ENCODE measurements around the gene PARM1.

PARM1 gene

DNA sequence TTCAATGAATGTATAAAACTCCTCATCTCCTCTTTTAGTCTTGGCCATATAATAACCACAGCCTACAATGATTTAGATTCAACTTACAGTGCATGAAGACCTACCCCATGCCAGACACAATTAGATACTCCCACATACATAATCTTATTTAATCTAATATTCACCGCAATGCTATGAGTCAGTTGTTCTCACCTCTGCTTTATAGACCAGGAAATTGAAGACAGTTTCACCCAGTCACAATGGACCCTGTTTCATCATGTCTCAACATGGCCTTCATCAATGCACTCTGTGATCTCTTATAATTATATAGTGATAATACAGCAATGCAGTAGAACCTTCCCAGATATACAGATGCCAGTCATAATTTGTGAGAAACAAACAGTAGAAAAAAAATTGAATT, 148.6 kb downstream of the PARM1 start:
- ChIA-PET CTCF (no interaction called here), POLR2A (no interaction called here)
- Histone ChIP-seq H3K27ac (ENCODE audit: extremely low read depth, low read depth, low read length) (no peak overlapping the region), H3K4me1 (ENCODE audit: control insufficient read depth, insufficient read depth, low read length) (no peaks in the 10 kb centered on the region), H3K9me3 (ENCODE audit: control insufficient read depth, insufficient read depth, low read depth, low read length) (no peaks in the 10 kb centered on the region), H3K36me3 (ENCODE audit: control insufficient read depth in 2 of 2, insufficient read depth in 1 of 2, low read length in 2 of 2) (peaks cover 0 to 12% of the 10 kb centered on the region in 2 experiments; a peak in 1 of 3 replicates), H3K4me3 (ENCODE audit: low read depth, low read length) (no peak overlapping the region)
- TF ChIP-seq ZNF624 (tag by site-specific recombination; IDR thresholded peaks at IDR 0.05) = no peak
- TF ChIP-seq IKZF3 (tag by site-specific recombination; IDR thresholded peaks at IDR 0.05) = no peak
- TF ChIP-seq BCL11B (tag by site-specific recombination; IDR thresholded peaks at IDR 0.05; ENCODE audit: low read depth) = no peak
- no peak for TF ChIP-seq KLF10 (tag by site-specific recombination; IDR thresholded peaks at IDR 0.05)
- TF ChIP-seq YY2 (tag by site-specific recombination; IDR thresholded peaks at IDR 0.05) = no peak
- TF ChIP-seq, protein P1, sequence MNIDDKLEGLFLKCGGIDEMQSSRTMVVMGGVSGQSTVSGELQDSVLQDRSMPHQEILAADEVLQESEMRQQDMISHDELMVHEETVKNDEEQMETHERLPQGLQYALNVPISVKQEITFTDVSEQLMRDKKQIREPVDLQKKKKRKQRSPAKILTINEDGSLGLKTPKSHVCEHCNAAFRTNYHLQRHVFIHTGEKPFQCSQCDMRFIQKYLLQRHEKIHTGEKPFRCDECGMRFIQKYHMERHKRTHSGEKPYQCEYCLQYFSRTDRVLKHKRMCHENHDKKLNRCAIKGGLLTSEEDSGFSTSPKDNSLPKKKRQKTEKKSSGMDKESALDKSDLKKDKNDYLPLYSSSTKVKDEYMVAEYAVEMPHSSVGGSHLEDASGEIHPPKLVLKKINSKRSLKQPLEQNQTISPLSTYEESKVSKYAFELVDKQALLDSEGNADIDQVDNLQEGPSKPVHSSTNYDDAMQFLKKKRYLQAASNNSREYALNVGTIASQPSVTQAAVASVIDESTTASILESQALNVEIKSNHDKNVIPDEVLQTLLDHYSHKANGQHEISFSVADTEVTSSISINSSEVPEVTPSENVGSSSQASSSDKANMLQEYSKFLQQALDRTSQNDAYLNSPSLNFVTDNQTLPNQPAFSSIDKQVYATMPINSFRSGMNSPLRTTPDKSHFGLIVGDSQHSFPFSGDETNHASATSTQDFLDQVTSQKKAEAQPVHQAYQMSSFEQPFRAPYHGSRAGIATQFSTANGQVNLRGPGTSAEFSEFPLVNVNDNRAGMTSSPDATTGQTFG (tag by site-specific recombination; IDR thresholded peaks at IDR 0.05; ENCODE audit: borderline replicate concordance) = no peak
- TF ChIP-seq, protein P2, sequence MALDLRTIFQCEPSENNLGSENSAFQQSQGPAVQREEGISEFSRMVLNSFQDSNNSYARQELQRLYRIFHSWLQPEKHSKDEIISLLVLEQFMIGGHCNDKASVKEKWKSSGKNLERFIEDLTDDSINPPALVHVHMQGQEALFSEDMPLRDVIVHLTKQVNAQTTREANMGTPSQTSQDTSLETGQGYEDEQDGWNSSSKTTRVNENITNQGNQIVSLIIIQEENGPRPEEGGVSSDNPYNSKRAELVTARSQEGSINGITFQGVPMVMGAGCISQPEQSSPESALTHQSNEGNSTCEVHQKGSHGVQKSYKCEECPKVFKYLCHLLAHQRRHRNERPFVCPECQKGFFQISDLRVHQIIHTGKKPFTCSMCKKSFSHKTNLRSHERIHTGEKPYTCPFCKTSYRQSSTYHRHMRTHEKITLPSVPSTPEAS (tag by site-specific recombination; IDR thresholded peaks at IDR 0.05) = no peak
- no peak for TF ChIP-seq ZNF23 (tag by site-specific recombination; IDR thresholded peaks at IDR 0.05; ENCODE audit: borderline replicate concordance)
- TF ChIP-seq, protein P3, sequence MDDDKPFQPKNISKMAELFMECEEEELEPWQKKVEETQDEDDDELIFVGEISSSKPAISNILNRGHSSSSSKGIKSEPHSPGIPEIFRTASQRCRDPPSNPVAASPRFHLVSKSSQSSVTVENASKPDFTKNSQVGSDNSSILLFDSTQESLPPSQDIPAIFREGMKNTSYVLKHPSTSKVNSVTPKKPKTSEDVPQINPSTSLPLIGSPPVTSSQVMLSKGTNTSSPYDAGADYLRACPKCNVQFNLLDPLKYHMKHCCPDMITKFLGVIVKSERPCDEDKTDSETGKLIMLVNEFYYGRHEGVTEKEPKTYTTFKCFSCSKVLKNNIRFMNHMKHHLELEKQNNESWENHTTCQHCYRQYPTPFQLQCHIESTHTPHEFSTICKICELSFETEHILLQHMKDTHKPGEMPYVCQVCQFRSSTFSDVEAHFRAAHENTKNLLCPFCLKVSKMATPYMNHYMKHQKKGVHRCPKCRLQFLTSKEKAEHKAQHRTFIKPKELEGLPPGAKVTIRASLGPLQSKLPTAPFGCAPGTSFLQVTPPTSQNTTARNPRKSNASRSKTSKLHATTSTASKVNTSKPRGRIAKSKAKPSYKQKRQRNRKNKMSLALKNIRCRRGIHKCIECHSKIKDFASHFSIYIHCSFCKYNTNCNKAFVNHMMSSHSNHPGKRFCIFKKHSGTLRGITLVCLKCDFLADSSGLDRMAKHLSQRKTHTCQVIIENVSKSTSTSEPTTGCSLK (tag by site-specific recombination; IDR thresholded peaks at IDR 0.05) = no peak
- no peak for TF ChIP-seq ZNF223 (tag by site-specific recombination; IDR thresholded peaks at IDR 0.05)

DNA sequence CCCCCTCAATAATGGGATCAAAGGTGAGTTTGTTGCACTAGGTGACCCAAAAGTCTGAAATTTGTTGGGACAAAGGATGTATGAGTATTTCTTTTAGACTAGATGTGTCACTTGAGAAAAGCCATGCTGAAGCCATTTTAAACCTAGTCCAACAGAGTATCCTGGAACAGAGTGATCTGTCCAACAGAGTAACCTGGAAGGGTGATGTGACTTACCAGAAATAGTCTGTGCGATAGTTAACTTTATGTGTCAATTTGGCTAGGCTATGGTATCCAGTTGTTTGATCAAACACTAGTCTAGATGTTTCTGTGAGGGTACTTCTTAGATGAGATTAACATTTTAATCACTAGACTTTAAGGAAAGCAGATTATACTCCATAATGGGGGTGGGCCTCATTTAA, 154.5 kb downstream of the PARM1 start:
- H3K9me3 ChIP-seq (ENCODE audit: control insufficient read depth, insufficient read depth, low read depth, low read length) = no peaks in the 10 kb centered on the region
- no peaks in the 10 kb centered on the region for H3K4me1 ChIP-seq (ENCODE audit: control insufficient read depth, insufficient read depth, low read length)
- no peak overlapping the region for H3K27ac ChIP-seq (ENCODE audit: extremely low read depth, low read depth, low read length)
- TF ChIP-seq ZSCAN30 (tag by site-specific recombination; IDR thresholded peaks at IDR 0.05) (no peak), ZNF555 (tag by site-specific recombination; conservative IDR thresholded peaks at IDR 0.05) (no peak), ZNF350 (tag by site-specific recombination; IDR thresholded peaks at IDR 0.05) (no peak), ZNF423 (tag by site-specific recombination; IDR thresholded peaks at IDR 0.05) (no peak), ZNF560 (tag by site-specific recombination; IDR thresholded peaks at IDR 0.05; ENCODE audit: borderline replicate concordance) (no peak), ZNF23 (tag by site-specific recombination; IDR thresholded peaks at IDR 0.05; ENCODE audit: borderline replicate concordance) (no peak), ZNF701 (tag by site-specific recombination; IDR thresholded peaks at IDR 0.05) (no peak), ZNF660 (tag by site-specific recombination; IDR thresholded peaks at IDR 0.05) (no peak), ZNF24 (tag by site-specific recombination; IDR thresholded peaks at IDR 0.05) (no peak), ZNF433 (tag by site-specific recombination; IDR thresholded peaks at IDR 0.05; ENCODE audit: low read depth) (no peak), ZNF629 (tag by site-specific recombination; IDR thresholded peaks at IDR 0.05) (no peak), MYNN (tag by site-specific recombination; IDR thresholded peaks at IDR 0.05; ENCODE audit: borderline replicate concordance) (no peak), ZNF366 (tag by site-specific recombination; conservative IDR thresholded peaks at IDR 0.05) (no peak), ZNF169 (tag by site-specific recombination; IDR thresholded peaks at IDR 0.05) (no peak), ZNF747 (tag by site-specific recombination; IDR thresholded peaks at IDR 0.05) (no peak)
- TF ChIP-seq, protein P4, sequence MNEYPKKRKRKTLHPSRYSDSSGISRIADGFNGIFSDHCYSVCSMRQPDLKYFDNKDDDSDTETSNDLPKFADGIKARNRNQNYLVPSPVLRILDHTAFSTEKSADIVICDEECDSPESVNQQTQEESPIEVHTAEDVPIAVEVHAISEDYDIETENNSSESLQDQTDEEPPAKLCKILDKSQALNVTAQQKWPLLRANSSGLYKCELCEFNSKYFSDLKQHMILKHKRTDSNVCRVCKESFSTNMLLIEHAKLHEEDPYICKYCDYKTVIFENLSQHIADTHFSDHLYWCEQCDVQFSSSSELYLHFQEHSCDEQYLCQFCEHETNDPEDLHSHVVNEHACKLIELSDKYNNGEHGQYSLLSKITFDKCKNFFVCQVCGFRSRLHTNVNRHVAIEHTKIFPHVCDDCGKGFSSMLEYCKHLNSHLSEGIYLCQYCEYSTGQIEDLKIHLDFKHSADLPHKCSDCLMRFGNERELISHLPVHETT (tag by site-specific recombination; IDR thresholded peaks at IDR 0.05) = no peak
- ChIA-PET CTCF (no interaction called here), POLR2A (no interaction called here)
- no peaks in the 10 kb centered on the region for H3K36me3 ChIP-seq (ENCODE audit: control insufficient read depth in 2 of 2, insufficient read depth in 1 of 2, low read length in 2 of 2)
- H3K4me3 ChIP-seq (ENCODE audit: low read depth, low read length) = no peak overlapping the region
